AG08395 (cell line): Measurements from ENCODE around the gene CXorf58.
A peak's percentile ranks its signal among the peaks of the same experiment; 100 is the strongest.
"Not testable (repeated sequence)": the region's sequence is repeated elsewhere in the genome, so short reads cannot be mapped to it uniquely, and the experiment has no call there.

Experiments used
- DNase-seq: peaks from one replicate; pipeline ENCODE4 v3.0.0; 2012; ENCODE audit warnings: mixed read lengths, low spot score

Gene CXorf58, protein sequence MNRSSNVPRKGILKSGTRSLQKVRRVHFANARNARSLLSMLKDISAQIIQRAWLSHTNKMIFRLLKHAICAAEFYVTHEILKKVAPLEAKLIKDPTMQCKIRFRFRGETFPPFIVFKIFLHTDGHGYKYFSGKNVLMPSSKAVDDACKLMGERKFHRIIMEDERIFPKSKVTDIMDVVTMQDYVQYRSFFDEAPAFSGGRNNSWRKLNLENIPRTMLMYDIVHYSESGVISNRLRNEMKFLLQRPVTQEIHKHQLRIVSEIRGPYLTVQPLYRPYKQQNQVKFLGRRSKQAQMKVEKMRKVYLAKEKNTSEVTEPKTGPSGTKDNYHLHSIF

GRCh38 chrX:23907498-23908218, at the start of gene CXorf58, which contains the start of gene APOO:
Gene CXorf58 (plus strand): TSS chrX:23908006. CDS start chrX:23910303, 2,297 bp downstream.
Gene APOO (minus strand): TSS chrX:23907938. CDS start chrX:23907702, 236 bp downstream.
- peak; percentile 87 for DNase-seq

- not testable (repeated sequence) for DNase-seq
These were observed 48.6 kb upstream of the CXorf58 start for GRCh38 chrX:23859238-23859637.

DNA sequence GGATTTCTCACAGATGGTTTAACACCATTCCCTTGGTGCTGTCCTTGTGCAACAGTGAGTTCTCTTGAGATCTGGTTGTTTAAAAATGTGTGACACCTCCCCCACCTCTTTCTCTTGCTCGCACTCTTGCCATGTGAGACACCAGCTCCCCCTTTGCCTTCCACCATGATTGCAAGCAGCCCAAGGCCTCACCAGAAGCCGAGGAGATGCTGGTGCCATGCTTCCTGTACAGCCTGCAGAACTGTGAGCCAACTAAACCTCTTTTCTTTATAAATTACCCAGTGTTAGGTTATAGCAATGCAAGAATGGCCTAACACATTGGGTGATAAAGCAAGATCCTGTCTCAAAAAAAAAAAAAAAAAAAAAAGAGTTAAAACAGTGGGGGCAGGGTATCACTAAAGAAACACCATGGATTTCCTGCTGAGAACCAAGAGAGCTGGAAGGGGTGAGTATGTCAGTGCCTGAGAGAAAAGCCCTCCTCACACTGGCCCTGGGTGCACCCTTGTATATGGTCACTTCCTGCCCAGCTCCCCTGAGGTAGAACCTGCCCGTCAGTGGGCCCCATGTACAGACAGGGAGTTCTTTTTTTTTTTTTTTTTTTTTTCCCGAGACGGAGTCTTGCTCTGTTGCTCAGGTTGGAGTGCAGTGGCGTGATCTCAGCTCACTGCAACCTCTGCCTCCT, 46.5 kb upstream of the CXorf58 start:
- DNase-seq = no peak

DNA sequence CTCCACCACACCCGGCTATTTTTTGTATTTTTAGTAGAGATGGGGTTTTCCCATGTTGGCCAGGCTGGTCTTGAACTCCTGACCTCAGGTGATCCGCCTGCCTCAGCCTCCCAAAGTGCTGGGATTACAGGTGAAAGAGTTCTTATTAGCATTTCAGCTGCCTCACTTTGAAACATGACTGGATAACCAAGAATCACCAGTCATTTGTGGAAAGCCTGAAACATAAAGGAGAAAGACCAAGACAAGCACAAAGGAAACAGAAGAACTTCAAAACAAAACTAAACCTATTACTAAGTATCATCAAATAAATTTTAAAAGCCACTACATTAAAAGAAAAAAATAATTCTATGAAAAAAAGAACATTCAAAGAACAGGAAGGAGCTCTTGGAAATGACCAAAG, 45.9 kb upstream of the CXorf58 start:
- not testable (repeated sequence) for DNase-seq

DNA sequence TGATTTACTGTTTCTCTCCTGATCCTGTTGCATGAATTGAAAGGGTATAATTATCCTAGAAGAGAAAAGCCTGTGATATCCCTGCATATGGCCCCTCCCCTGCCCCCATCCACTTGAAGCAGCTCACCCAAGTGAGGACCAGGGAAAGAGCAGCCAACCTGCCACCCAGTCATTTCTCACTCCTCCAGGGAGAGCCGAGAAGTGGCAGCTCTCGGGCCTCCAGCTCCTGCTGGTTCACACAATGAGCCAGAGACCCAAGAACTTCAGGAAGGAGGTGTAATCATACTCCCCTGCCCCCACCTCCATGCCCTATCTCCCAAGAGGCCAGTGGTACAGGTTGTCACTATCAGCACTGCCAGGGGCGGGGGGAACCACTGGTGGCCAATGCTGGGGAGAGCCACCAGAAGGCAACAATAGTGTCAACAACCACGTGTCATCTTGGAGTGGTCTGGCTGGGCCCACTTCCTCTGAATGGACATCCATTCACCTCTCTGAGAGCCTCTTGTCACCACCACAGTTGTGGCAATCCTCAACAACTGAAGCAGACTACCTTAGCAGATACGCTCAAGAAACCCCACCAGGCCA, 43.0 kb upstream of the CXorf58 start:
- no peak for DNase-seq

GRCh38 chrX:23870041-23870440, 37.8 kb upstream of the CXorf58 start:
- DNase-seq = no peak

- no peak for DNase-seq
These were observed 35.8 kb upstream of the CXorf58 start for GRCh38 chrX:23871905-23872546.

DNA sequence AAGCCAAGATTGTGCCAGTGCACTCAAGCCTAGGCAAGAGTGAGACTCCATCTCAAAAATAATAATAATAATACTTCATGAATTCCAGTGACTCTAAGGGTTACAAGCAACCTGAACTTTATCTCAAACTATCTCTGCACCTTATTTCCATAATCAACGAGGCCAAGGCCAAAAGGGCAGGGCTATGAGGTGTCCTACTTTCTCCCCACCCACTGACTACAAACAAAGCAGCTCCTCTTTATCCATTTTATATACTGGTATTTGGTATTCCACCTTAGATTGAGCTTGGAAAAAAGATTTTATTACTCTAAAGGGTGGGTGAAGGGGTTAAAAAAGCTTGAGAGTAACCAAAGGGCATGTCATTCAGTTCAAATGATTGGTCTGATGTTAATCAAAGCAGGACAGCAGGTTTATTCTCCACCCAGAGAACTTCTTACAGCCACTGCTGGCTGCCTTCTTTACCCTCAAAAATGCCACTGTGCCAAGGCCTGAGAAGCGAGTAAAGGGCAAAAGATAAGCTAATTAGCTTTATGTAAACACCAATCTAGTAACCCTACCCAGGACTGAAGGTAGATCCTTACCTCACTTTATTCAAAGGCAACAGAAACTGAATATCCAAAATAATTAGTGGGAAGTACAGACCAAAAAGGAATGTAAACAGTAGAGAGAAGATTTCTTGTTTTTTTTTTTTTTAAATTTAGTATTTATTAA, 28.3 kb upstream of the CXorf58 start:
- DNase-seq = no peak

DNA sequence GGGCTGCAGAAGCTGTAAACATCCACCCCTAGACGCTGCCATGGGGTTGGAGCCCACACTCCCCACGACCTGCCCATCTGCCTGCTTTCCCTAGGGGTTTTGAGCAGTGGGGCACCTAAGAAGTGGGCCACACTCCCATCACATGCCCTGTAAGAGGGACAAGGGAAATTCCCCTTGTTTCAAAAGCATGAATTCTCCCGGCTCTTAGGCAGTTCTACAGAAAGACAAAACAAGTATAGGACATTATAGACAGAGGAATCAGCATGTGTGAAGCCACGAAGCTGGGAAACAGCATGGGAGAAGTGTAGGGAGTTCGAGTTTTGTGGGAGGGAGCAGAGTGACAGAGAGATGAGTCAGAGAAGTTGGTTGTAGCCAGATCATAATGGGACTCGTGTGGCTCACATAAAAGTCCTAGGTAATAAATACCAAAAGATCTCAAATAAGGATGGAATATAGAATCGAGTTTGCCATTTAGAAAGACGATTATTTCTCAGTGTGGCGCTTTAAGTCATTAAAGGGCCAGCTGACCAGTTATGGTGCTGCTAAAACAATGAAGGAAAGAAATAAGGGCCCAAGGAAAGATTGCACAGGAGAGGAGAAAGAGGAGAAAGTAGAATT, 24.0 kb upstream of the CXorf58 start:
- DNase-seq = peak; percentile 84

- no peak for DNase-seq
These were observed 23.3 kb upstream of the CXorf58 start for GRCh38 chrX:23884427-23885024.

- no peak for DNase-seq
These were observed 22.0 kb upstream of the CXorf58 start for GRCh38 chrX:23885803-23886202.

- no peak for DNase-seq
These were observed 20.4 kb upstream of the CXorf58 start for GRCh38 chrX:23887451-23887850.

DNA sequence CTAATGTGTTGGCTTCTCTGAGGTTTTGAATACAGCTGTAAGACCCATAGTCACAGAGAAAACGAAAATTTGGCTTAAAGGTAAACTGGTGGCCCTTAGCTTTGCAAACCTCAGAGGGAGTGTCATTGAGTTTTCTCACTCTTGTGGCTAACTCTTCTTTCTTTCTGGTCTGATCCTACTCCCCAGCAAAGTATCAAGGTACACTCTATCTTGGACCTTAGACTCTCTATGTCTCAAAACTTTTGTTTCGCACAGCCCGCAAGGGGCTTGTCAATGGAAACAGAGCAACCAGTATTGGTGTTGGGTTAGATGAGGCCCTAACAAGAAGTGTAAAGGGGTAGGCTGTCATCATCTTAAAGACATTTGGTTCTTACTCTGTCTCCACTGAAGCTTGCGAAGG, 19.9 kb upstream of the CXorf58 start:
- DNase-seq = no peak

DNA sequence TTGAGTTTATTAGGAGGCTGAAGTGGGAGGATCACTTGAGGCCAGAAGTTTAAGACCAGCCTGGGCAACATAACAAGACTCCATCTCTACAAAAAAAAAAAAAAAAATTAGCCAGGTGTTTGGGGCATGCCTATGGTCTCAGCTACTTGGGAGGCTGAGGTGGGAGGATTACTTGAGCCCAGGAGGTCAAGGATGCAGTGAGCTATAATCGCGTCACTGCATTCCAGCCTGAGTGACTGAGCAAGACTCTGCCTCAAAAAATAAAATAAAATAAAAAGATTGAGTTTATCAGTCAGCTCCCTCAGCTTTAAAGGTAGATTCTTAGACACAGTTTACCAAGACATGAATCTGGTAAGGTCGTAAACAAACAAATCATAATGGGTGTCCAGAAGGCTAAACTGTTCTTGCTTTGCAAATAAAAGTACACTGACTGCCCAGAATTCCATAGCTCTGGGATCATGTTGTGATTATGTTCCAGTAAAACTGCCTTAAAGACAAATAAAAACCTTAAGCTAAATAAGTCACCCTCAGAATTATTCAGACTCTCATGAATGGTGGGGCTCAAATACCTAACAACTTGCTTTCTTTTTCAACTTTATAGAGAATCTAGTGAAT, 18.8 kb upstream of the CXorf58 start:
- no peak for DNase-seq

GRCh38 chrX:23890933-23891332, 16.9 kb upstream of the CXorf58 start:
- no peak for DNase-seq

- DNase-seq = not testable (repeated sequence)
These were observed 12.8 kb upstream of the CXorf58 start for GRCh38 chrX:23894993-23895392.

DNA sequence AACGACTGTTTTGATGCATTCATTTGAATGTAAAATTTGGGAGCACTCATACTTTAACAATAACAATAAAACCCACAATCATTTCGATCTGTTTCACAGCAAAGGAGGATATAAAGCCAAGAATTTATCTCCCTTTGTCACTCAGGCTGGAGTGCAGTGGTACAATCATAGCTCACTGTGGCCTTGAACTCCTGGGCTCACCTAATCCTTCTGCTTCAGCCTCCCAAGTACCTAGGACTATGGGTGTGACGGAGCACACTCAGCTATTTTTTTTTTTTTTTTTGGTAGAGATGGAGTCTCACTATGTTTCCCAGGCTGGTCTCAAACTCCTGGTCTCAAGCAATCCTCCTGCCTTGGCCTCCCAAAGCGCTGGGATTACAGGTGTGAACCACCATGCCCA, 11.3 kb upstream of the CXorf58 start:
- not testable (repeated sequence) for DNase-seq

- no peak for DNase-seq
These were observed 10.8 kb upstream of the CXorf58 start for GRCh38 chrX:23896981-23897380.

DNA sequence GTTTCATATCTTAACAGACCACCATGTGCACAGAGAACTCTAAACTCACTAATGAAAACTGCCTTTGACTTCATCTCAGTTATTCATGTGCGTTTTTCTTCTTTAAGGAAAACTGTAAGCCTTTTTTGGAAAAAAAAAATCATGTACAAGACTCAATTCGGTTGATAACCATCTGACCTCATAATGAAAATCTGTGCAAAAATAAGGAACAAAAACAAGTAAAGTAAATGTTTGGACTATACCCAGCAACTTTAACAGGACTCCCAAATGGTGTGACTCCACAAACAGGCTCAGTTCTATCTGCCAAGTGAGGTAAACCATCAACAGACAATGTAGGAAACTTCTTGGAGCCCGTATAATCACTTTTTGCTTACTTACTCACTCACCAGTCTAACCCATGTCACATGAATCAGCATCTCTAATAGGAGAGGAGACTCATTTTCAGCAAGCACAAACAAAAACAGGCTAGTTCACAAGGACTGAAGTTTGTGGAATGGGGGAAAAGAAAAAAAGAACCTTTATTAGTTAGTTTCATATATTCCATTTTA, 9.3 kb upstream of the CXorf58 start:
- no peak for DNase-seq
